HEK293T (cell line): ENCODE measurements around the gene MAFB.

Experiments used
- BHLHE40 ChIP-seq: fragments of 450-650 bp; IDR thresholded peaks from 2 replicates; pipeline ENCODE4 v1.6.1; 2016; ENCODE audit warnings: mild to moderate bottlenecking, moderate library complexity, borderline replicate concordance
- ELF4 ChIP-seq: fragments of 450-650 bp; IDR thresholded peaks from 2 replicates; pipeline ENCODE4 v1.6.1; 2017; ENCODE audit warnings: antibody characterized with exemption
- FOXA1 ChIP-seq: fragments of 450-650 bp; IDR thresholded peaks from 2 replicates; pipeline ENCODE4 v1.6.1; 2016; ENCODE audit warnings: mild to moderate bottlenecking
- FOXK2 ChIP-seq: fragments of 450-650 bp; IDR thresholded peaks from 2 replicates; pipeline ENCODE4 v1.6.1; 2016; ENCODE audit warnings: mild to moderate bottlenecking
- HDGF ChIP-seq: fragments of 450-650 bp; IDR thresholded peaks from 2 replicates; pipeline ENCODE4 v1.6.1; 2017; ENCODE audit warnings: antibody characterized with exemption, borderline replicate concordance
- NFRKB ChIP-seq: fragments of 450-650 bp; IDR thresholded peaks from 2 replicates; pipeline ENCODE4 v1.6.1; 2016; ENCODE audit warnings: mild to moderate bottlenecking, moderate library complexity
- SP1 ChIP-seq: fragments of 450-650 bp; IDR thresholded peaks from 2 replicates; pipeline ENCODE4 v1.6.1; 2017
- ZNF384 ChIP-seq: fragments of 450-650 bp; IDR thresholded peaks from 2 replicates; pipeline ENCODE4 v1.6.1; 2016
- TF ChIP-seq, protein P1 (sequence below): fragments of 450-650 bp; IDR thresholded peaks from 2 replicates; pipeline ENCODE4 v1.6.1; 2016

DNA sequence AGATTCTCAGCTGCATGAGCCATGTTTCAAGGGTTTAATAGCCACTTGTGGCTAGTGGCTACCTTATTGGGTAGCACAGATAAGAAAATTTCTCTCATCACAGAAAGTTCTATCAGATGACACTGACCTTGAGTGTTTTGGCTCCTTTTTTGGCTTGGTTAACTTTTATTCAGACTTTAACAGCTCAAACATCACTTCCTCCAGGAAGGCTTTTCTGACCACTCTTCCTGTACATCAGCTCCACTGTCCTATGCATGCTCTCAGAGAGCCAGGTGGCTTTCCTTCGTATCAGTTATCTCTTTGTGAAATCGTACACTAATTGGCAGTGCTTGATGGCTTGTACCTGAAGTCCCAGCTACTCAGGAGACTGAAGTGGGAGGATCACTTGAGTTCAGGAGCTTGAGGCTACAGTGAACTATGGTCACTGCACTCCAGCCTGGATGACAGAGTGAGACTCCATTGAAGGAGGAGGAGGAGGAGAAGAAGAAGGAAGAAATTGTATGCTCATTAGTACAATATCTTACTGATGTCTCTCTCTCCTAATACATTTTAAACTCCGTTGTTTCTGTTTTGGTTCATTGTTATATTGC lies 10.7 kb downstream of the MAFB start:
- TF ChIP-seq NFRKB (no peak), SP1 (no peak), FOXA1 (no peak), ZNF384 (no peak), HDGF (no peak), BHLHE40 (no peak), FOXK2 (no peak), ELF4 (no peak)
- TF ChIP-seq, protein P1, sequence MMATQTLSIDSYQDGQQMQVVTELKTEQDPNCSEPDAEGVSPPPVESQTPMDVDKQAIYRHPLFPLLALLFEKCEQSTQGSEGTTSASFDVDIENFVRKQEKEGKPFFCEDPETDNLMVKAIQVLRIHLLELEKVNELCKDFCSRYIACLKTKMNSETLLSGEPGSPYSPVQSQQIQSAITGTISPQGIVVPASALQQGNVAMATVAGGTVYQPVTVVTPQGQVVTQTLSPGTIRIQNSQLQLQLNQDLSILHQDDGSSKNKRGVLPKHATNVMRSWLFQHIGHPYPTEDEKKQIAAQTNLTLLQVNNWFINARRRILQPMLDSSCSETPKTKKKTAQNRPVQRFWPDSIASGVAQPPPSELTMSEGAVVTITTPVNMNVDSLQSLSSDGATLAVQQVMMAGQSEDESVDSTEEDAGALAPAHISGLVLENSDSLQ, result no peak
